ENCODE measurements around the gene CCDC88C. TPM values are rescaled to one million over a fixed set of nuclear protein-coding genes. Genes with fewer than 3 reads are reported as not detected.
"Not testable (repeated sequence)": the region's sequence is repeated elsewhere in the genome, so short reads cannot be mapped to it uniquely, and the experiment has no call there.

The CCDC88C gene
- polyA plus RNA-seq, 4 donors: 32.6 to 36.2 (median 34.0) TPM

DNA sequence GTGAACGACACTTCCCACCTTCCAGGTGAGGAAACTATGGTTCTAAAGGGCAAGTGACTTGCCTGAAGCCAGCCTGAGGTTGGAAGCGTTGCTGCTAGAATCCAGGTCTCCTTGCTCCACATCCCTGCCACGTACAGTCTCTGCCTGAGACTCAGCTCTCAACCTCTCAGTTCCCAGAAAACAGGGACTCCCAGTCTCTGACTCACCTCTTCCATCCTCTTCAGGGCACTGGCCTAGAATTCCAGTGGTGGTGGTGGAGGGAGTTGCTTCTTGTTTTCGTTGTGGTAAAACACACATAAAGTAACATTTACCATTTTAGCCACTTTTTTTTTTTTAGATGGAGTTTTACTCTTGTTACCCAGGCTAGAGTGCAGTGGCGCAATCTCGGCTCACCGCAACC lies 180.4 kb downstream of the CCDC88C start:
- no peak for DNase-seq (ENCODE audit: low read depth in 4 of 4, low spot score in 3 of 4)

DNA sequence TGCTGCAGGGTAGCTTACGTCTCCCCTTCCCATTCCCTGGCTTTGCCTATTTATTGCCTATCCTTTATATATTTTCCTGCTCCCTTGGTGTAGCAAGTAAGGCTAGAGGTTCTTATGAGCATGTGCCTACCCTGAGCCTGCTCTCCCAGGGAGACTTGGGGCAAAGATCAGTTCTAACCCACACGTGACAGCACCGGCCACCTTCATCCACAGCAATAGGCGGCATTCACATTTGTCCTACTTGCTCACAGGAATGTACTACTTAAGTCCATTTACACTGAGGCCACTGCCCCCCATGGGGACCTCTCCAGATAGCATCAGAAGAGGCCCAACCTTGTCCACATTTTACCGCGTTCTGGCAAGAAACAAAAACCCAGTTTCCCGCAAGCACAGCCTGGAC lies 181.8 kb downstream of the CCDC88C start:
- DNase-seq (ENCODE audit: low read depth in 4 of 4, low spot score in 3 of 4): no peak

DNA sequence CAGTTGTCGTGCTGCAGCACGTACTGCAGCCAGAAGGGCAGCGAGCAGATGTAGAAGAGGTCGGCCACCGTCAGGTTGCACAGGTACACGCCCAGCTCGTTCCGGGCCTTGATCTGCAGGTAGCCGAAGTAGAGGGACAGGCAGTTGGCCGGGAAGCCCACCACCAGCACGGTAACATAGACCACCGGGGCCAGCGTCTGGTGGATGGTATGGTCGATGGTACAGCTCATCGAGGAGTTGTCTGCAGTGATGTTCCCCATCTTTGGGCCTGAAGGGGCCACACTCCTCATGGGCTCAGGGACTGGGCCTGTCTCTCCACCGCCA lies 182.9 kb downstream of the CCDC88C start:
- DNase-seq (ENCODE audit: low read depth in 4 of 4, low spot score in 3 of 4): no peak

DNA sequence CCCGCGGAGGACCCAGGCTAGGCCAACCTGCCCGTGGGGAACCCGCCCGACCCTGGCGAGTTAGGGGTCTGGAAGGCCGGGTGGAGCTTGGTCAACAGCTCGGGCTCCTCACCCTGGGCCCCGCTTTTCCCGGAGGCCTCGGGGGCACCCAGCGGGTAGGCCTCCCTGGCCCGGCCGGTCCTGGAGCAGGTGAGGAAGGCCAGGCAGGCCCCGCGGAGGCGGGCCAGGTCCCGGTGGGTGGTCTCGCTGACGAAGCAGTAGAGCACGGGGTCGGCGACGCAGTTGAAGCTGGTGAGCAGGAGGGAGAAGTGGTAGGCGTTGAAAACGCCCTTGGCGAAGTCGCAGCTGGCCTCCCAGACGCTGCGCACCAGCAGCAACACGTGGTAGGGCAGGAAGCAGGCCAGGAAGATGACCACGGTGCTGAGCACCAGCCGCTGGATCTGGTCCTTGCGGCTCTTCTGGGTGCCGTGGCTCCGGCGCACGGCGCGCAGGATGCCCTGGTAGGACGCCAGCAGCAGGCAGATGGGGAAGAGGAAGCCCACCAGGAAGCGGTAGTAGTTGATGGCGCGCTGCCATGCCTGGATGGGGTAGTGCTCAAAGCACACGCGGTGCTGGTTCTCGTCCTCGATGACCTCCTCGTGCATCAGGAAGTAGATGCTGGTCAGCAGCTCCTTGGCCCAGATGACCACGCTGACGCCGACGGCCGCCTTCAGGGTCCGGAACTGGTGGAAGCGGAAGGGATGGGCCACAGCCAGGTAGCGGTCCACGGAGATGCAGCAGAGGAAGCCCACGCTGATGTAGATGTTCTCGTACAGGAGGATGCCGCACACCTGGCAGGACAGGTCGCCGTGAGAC lies 183.5 kb downstream of the CCDC88C start:
- DNase-seq (ENCODE audit: low read depth in 4 of 4, low spot score in 3 of 4): no peak

DNA sequence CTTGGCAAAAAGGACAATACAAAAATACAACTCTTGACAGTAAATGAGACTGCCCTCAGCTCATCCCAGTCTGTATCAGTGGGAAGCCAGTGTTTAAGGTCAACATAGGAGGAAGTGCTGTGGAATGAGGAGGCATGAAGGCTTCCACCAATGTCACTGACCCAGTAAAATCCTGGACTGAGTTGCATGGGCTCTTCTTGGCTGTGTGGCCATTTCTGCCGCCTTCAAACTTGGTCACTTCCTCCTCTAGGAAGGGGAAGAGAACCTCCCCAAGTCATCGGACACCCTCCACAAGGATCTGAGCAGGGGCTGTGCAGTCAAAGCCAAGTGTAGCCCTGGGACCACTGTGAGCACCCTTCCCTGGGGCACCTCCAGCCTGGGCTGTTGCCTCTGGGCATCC lies 185.0 kb downstream of the CCDC88C start:
- no peak for DNase-seq (ENCODE audit: low read depth in 4 of 4, low spot score in 3 of 4)

DNA sequence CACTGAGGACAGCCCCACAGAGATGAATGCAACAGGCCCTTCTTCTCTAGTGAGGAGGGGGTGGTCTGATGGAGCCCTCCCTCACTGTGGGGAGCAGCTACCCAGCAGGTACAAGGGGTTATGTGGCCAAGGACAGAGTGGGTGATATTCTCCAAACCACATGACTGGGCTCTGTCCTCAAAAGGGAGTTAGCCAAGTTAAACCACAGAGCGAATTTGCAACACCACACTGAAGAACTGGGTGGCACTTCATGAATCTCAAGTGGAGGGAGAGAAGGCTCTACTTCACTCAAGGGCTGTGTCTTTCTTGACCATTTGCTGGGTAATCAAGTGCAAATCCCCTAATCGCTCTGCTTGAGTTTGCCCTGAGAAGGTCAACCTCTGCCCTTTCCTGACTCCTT lies 185.6 kb downstream of the CCDC88C start:
- no peak for DNase-seq (ENCODE audit: low read depth in 4 of 4, low spot score in 3 of 4)

DNA sequence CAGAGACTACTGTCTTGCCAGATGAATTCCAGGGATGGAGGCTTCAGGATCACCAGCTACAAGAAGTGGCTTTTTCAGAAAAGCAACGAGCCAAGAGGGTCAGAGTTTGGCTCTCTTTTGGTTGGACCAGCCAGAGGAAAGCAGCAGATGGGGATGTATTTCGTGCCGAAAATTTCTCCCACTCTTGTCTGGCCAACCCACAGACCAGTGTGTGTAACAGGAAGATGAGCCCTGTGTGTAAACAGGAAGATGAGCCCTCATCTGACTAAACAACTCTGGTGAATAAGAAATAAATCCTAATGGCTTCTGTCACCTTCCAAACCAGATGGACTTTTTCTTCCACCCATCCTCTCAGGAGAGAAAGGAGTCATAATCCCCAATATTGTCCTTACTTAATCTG lies 186.2 kb downstream of the CCDC88C start:
- DNase-seq (ENCODE audit: low read depth in 4 of 4, low spot score in 3 of 4): no peak

DNA sequence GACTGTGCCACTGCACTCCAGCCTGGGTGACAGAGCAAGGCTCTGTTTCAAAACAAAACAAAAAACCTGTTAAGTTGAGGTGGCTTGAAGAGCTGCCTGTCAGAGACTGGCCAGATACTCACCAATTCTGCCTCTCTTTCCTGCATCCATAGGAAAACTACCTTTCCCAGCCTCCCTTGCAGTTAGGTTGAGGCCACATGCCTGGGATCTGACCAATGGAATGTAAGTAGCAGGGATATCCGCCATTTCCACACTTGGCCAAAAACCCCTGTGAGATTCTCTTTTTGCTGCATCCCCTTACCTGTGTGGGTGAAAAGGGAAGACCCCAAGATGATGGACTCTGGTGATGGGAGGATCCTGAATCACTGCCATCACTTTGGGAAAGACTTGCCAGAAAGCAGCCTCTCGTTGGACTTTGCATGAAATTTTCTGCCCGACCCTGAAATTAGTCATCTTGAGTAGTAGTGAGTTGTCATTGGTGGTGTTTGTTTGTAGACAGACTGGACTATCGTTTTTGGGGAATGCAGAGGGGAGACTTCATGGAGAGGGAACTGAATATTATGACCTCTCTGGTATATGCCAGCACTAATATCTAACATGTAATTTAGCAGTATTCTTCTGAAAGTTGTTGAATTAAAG lies 187.1 kb downstream of the CCDC88C start:
- DNase-seq (ENCODE audit: low read depth in 4 of 4, low spot score in 3 of 4): no peak

DNA sequence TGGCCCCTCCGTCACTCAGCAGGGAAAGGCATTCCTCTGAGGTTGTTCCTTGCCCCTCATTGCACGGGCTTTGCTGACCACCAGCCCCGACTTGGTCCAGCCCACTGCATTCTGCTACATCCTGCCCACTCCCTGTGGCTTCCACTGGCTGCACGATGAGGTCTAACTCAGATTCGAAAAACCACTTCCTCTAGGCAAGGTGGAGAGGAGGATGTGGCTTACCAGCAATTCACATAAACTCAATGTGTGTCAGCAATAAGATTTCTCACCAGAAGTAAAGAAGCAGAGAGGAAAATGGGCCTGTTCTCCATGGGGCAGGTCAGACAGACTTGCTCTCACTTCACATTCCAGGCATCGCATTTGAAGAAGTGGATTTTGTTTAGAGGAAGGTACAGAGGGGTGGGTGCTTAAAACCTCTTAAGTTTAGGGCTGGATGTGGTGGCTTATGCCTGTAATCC lies 187.8 kb downstream of the CCDC88C start:
- DNase-seq (ENCODE audit: low read depth in 4 of 4, low spot score in 3 of 4): no peak

DNA sequence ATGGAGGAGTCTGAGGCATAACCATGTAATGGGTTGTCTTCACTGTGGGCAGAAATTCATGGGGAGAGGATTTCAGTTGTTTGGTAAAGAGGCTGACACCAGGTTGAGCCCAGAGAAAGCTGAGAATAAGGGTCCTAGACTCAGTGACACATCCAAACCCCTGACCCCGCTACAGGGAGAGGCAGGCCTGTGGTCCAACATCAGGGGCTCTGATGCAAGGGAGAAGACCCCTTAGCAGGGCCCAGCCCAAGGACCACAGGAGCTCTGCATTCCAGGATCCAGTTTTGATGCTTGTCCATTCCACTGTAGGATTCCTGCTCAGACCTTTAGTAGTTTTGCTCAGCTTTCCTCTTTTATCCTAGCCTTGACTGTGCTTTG lies 188.6 kb downstream of the CCDC88C start:
- no peak for DNase-seq (ENCODE audit: low read depth in 4 of 4, low spot score in 3 of 4)

DNA sequence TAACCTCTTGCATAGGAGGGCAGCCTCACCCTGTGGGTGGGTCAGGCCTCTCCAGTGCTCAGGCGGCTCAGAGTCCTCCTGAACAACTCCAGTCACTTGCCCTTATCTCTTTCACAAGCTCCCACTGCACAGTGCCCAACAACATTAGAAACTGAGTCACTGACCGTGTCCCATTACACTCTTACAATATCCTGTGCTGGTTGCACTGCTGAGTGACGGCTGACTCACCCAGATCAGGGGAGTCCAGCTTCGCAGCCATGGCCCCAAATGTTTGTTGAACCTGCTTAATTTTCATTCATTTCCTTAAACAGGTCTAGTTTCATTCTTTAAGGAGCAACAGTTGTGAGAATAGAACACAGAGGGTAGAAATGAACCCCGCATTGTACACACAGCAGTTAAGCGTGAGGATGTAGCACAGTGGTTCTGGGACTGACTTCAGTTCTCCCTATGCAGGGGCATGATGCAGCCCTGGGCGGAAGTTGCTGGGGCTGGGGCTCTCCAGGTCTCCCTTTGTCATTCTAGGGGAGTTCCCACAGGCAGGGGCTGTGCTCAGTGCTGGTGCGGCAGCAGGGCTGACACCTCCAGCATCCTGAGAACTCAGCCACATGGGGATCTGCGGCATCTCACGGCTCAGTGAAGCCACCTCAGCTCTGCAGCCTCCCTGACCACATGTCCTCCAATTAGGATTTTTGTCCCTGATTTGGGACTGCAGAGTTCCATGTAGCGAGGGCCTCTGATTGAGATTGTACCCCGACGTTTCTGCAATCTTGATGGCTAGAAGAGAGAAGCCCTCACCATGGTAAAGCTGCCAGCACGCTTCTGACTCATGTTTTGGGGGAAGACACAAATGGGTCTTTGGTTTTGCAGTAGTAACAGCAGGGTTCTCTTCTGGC lies 189.3 kb downstream of the CCDC88C start:
- no peak for DNase-seq (ENCODE audit: low read depth in 4 of 4, low spot score in 3 of 4)

DNA sequence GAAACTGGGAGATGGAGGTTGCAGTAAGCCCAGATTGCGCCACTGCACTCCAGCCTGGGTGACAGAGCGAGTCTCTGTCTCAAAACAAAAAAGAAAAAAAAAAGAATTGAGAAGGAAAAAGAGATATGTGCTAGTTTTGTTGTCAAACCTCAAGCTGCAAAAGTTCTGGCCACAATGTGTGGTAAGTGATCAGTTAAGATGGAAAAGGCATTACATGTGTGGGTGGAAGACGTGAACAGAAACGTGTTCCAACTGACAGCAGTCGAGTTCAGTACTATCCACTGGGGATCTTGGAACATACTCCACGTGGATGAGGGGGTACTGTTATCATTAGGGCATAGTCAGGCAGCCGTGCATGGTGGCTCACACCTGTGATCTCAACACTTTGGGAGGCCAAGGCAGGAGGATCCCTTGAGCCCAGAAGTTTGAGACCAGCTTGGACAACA lies 190.4 kb downstream of the CCDC88C start:
- DNase-seq (ENCODE audit: low read depth in 4 of 4, low spot score in 3 of 4): no peak

DNA sequence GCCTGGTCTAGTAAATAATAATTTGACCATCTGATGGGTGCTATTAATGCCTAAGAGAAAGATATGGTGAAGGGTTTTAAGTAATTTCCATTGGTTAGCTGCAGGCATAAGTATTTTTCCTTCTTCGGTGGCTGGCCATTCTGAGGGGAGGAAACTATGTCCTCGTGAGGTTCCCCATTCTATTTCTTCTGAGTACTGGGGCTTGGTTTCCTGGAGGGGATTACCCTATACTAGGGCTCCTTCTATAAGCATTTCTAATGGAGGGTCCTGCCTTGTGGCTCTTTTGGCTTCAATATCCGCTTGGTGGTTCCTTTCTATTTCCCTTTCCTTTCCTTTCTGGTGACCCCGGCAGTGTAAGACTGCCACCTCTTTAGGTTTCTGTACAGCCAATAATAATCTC lies 191.3 kb downstream of the CCDC88C start:
- DNase-seq (ENCODE audit: low read depth in 4 of 4, low spot score in 3 of 4): not testable (repeated sequence)

DNA sequence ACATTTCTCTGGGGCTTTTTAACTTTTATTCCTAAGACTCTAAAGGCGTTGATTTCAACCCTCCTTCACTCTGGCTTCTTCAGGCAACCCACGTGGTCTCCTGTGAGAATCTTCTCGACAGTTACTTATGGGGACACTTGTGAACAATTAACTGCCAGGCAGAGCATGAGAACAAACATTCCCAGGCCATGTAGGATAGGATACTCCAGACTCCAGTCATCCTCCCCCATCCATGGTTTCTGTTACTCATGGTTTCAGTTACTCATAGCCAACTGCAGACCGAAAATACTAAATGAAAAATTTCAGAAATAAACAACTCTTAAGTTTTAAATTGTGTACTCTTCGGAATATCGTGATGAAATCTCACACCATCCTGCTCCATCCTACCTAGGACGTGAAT lies 192.6 kb downstream of the CCDC88C start:
- no peak for DNase-seq (ENCODE audit: low read depth in 4 of 4, low spot score in 3 of 4)

DNA sequence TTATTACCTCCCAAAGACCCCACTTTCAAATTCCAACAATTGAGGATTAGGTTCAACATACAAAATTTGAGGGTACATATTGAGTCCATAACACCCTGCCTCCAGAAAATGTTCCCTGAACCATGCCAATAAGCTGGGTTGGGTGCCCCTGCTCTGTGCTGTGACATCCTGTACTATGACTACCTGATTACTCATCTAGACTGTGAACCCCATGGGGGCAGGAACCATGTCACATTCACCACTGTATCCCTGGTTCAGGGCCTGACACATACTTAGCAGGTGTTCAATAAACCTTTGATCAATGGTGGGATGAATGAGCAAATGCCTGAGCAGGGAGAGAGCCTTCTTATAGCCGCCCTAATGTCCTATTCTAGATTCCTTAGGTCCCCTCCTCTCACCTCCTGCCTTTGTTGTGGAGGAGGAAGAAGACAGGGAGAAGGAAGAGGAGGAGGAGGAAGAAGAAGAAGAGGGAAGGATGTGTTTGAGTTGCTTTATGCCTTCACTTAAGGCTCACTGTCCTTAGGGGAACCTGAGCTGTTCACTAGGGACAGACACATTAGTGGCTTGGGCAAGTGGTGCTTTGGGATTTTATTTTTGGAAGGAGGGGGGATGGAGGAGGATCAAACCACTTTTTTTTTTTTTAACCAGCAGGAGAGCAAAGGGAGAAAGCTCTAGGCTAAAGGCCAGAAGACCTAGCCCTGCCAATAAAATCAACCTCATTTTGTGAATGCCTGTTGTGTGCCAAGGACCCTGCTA lies 194.4 kb downstream of the CCDC88C start:
- DNase-seq (ENCODE audit: low read depth in 4 of 4, low spot score in 3 of 4): no peak

Other genes with a start within 250 kb of the CCDC88C start
- gene GPR68, start 173.1 kb downstream of the CCDC88C start, polyA plus RNA-seq (ENCODE audit: insufficient read length in 4 of 4): 1 to 10 TPM; 1.7 to 2.1 (median 1.8) TPM
- 100 to 1,000 TPM in 3 of 4 donors, 10 to 100 TPM in 1; 97.4 to 127 (median 115) TPM for gene PPP4R3A, start 92.5 kb upstream of the CCDC88C start, polyA plus RNA-seq (ENCODE audit: insufficient read length in 4 of 4)